GM15510 (cell line): Measurements from ENCODE around the gene SPINK5.

ENCODE experiments used
- POLR2A ChIP-seq: IDR thresholded peaks from 3 replicates; pipeline ENCODE4 v1.6.1; 2011; ENCODE audit warnings: borderline replicate concordance; ENCODE audit not compliant: insufficient read length; ENCODE audit errors: extremely low read depth

Gene SPINK5

GRCh38 chr5:148085977-148086705, 22.4 kb downstream of the SPINK5 start:
- TF ChIP-seq POLR2A: no peak

- no peak for TF ChIP-seq POLR2A
Measured at GRCh38 chr5:148090146-148090772, 26.5 kb downstream of the SPINK5 start.

- no peak for TF ChIP-seq POLR2A
Measured at GRCh38 chr5:148090773-148091250, 27.0 kb downstream of the SPINK5 start.

- TF ChIP-seq POLR2A: no peak
Measured at GRCh38 chr5:148091991-148092964, 28.5 kb downstream of the SPINK5 start.

GRCh38 chr5:148094336-148094735, 30.6 kb downstream of the SPINK5 start:
- TF ChIP-seq POLR2A: no peak

- TF ChIP-seq POLR2A: no peak
Measured at GRCh38 chr5:148104226-148104625, 40.4 kb downstream of the SPINK5 start.

GRCh38 chr5:148107608-148108007, 43.8 kb downstream of the SPINK5 start:
- TF ChIP-seq POLR2A: no peak

- TF ChIP-seq POLR2A: no peak
Measured at GRCh38 chr5:148113243-148113642, 49.5 kb downstream of the SPINK5 start.

GRCh38 chr5:148120317-148120716, 56.5 kb downstream of the SPINK5 start:
- no peak for TF ChIP-seq POLR2A

- TF ChIP-seq POLR2A: no peak
Measured at GRCh38 chr5:148125641-148126040, 61.9 kb downstream of the SPINK5 start.

GRCh38 chr5:148135091-148136048, 71.6 kb downstream of the SPINK5 start:
- TF ChIP-seq POLR2A: no peak

GRCh38 chr5:148140846-148141245, 77.1 kb downstream of the SPINK5 start:
- no peak for TF ChIP-seq POLR2A

- TF ChIP-seq POLR2A: no peak
Measured at GRCh38 chr5:148141645-148142044, 77.9 kb downstream of the SPINK5 start.

GRCh38 chr5:148145916-148146315, 82.1 kb downstream of the SPINK5 start:
- no peak for TF ChIP-seq POLR2A
